CD14-positive monocyte (primary cell): ENCODE results near the gene ROBO1. TPM values are rescaled to one million over a fixed set of nuclear protein-coding genes. Genes with fewer than 3 reads are reported as not detected.

Experiments
- DNase-seq, 3 donors: peaks; one replicate each; pipeline ENCODE4 v3.0.0-alpha.2; 2011 to 2022
- H2AFZ ChIP-seq: 2 replicates; pipeline ENCODE4 v1.6.0; 2012; ENCODE audit warnings: mild to moderate bottlenecking, low read depth, low read length, inconsistent platforms; ENCODE audit not compliant: insufficient read depth, poor library complexity, severe bottlenecking
- H3K27ac ChIP-seq, 2 donors: 1 replicate in 1 of 2; 2 replicates in 1 of 2; pipeline ENCODE4 v1.5.1; 2012 to 2013; ENCODE audit warnings: low read length in 2 of 2, control low read depth in 1 of 2, inconsistent platforms in 1 of 2, low read depth in 1 of 2, mild to moderate bottlenecking in 1 of 2
- H3K27me3 ChIP-seq, 2 donors: one replicate each; pipeline versions ENCODE4 v1.6.0 to v1.6.1; 2011 to 2013; ENCODE audit warnings: low read length in 2 of 2; ENCODE audit not compliant: control insufficient read depth in 2 of 2, insufficient read depth in 2 of 2
- H3K36me3 ChIP-seq, 2 donors: replicated peaks in 1 of 2; 1 replicate in 1 of 2; 2 replicates in 1 of 2; pipeline versions ENCODE4 v1.5.1 to v1.6.1; 2012 to 2013; ENCODE audit warnings: low read length in 2 of 2, control low read depth in 1 of 2, inconsistent platforms in 1 of 2, mild to moderate bottlenecking in 1 of 2; ENCODE audit not compliant: insufficient read depth in 2 of 2, control insufficient read depth in 1 of 2
- H3K4me1 ChIP-seq, 2 donors: 1 replicate in 1 of 2; 2 replicates in 1 of 2; pipeline versions ENCODE4 v1.5.1 to v1.6.1; 2012 to 2013; ENCODE audit warnings: low read length in 2 of 2, control low read depth in 1 of 2, inconsistent platforms in 1 of 2, mild to moderate bottlenecking in 1 of 2, moderate library complexity in 1 of 2; ENCODE audit not compliant: insufficient read depth in 2 of 2, control insufficient read depth in 1 of 2
- H3K4me2 ChIP-seq: replicated peaks from 2 replicates; pipeline ENCODE3; 2012; ENCODE audit warnings: low read length, moderate library complexity, mild to moderate bottlenecking; ENCODE audit not compliant: poor library complexity, severe bottlenecking; ENCODE audit errors: extremely low read depth
- H3K4me3 ChIP-seq, 3 experiments: fragments of 200-600 bp in 1 of 3; sonication (generic) in 1 of 3; replicated peaks in 1 of 3; 1 replicate in 2 of 3; 2 replicates in 1 of 3; pipeline ENCODE4 v1.5.1; 2011 to 2013; ENCODE audit warnings: low read length in 3 of 3, mild to moderate bottlenecking in 3 of 3, control low read depth in 2 of 3, low read depth in 2 of 3, inconsistent platforms in 1 of 3, moderate library complexity in 1 of 3
- H3K79me2 ChIP-seq: 2 replicates; pipeline ENCODE4 v1.6.0; 2012; ENCODE audit warnings: mild to moderate bottlenecking, control low read depth, inconsistent platforms, low read length, moderate library complexity; ENCODE audit not compliant: insufficient read depth
- H3K9ac ChIP-seq: 2 replicates; pipeline ENCODE4 v1.6.0; 2017; ENCODE audit warnings: low read length, mild to moderate bottlenecking; ENCODE audit not compliant: insufficient read depth, poor library complexity, severe bottlenecking
- H3K9me3 ChIP-seq, 2 donors: replicated peaks in 1 of 2; 1 replicate in 1 of 2; 2 replicates in 1 of 2; pipeline versions ENCODE4 v1.5.1 to v1.6.1; 2012 to 2013; ENCODE audit warnings: low read length in 2 of 2, control low read depth in 1 of 2; ENCODE audit not compliant: control insufficient read depth in 1 of 2, insufficient read depth in 1 of 2
- H4K20me1 ChIP-seq: 2 replicates; pipeline ENCODE4 v1.6.0; 2012; ENCODE audit warnings: mild to moderate bottlenecking, low read length, control low read depth, moderate library complexity; ENCODE audit not compliant: insufficient read depth
- H3K27ac Mint-ChIP-seq, 7 donors: one replicate each; pipeline ENCODE4 v1.8.0; 2020; ENCODE audit warnings: mild to moderate bottlenecking in 7 of 7, mixed read lengths in 7 of 7, moderate library complexity in 6 of 7, inconsistent platforms in 2 of 7
- H3K27me3 Mint-ChIP-seq, 3 donors: one replicate each; pipeline ENCODE4 v1.8.0; 2021 to 2022; ENCODE audit warnings: low read depth in 3 of 3, mild to moderate bottlenecking in 3 of 3, mixed read lengths in 3 of 3, moderate library complexity in 3 of 3, inconsistent platforms in 1 of 3
- H3K36me3 Mint-ChIP-seq, 2 donors: one replicate each; pipeline ENCODE4 v1.8.0; 2020; ENCODE audit warnings: mixed read lengths in 2 of 2, inconsistent platforms in 1 of 2, mild to moderate bottlenecking in 1 of 2
- H3K4me1 Mint-ChIP-seq: one replicate; pipeline ENCODE4 v1.8.0; 2020; ENCODE audit warnings: mild to moderate bottlenecking, mixed read lengths
- H3K4me3 Mint-ChIP-seq, 2 donors: one replicate each; pipeline ENCODE4 v1.8.0; 2020; ENCODE audit warnings: mild to moderate bottlenecking in 2 of 2, mixed read lengths in 2 of 2, moderate library complexity in 1 of 2
- H3K9me3 Mint-ChIP-seq, 7 donors: one replicate each; pipeline ENCODE4 v1.8.0; 2020 to 2022; ENCODE audit warnings: mixed read lengths in 7 of 7, mild to moderate bottlenecking in 6 of 7, moderate library complexity in 6 of 7, inconsistent platforms in 2 of 7
- WGBS: methylation state at CpG from one replicate; pipeline ENCODE4 v1.1.5; 2013; ENCODE audit warnings: missing lambda C conversion rate; ENCODE audit not compliant: insufficient coverage; 5-methylcytosine and 5-hydroxymethylcytosine counted together
- intact Hi-C, 2 donors: fragments of 100-400 bp; cut with micrococcal nuclease; formaldehyde crosslinking; loops; one replicate each; pipeline versions ENCODE4 v1.15.0 to v1.15.1; 2023
- polyA plus RNA-seq, 3 donors: library from polyadenylated mRNA; depleted of rRNA in 1 of 3; unstranded in 2 of 3; stranded (reverse) in 1 of 3; fragments of 300-500 nt in 2 of 3; fragments of >200 nt in 1 of 3; fragmentation: Illumina TruSeq in 2 of 3; gene quantifications; 1 replicate in 2 of 3; 2 replicates in 1 of 3; pipeline ENCODE4 v1.2.3, GENCODE V29; 2012 to 2021
- TF ChIP-seq, protein P1 (sequence below): fragments of 200-600 bp; IDR thresholded peaks from one replicate; pipeline ENCODE4 v1.8.0; 2022; ENCODE audit warnings: antibody characterized with exemption, mild to moderate bottlenecking

ROBO1 gene
- polyA plus RNA-seq, 3 donors, result 0.09 to 0.10 TPM; not detected in 1

DNA sequence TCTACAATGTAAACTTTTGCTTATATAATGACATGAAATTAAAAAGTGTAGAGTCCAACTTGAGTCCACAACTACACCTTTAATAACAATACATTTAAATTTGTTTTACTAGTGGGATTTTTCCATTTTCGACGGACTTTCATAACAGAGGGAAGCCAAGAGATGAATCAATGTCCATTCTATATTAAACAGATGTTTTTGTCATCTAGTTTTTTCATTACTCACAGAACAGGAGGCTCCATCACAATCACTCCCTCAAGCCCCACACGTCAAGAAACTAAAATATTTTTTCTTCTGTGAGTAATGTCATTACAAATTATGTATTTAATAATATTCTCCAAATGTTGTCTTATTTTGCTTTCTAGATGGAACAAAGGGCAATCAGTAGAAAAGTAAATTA, 932.9 kb downstream of the ROBO1 start:
- intact Hi-C loops, result no loop called here
- Histone ChIP-seq H3K36me3 (no peaks in the 10 kb centered on the region), H2AFZ (no peak overlapping the region), H3K27ac (no peak overlapping the region), H3K4me1 (no peaks in the 10 kb centered on the region), H3K27me3 (no peaks in the 10 kb centered on the region), H3K4me2 (no peak overlapping the region), H3K79me2 (no peaks in the 10 kb centered on the region), H3K4me3 (no peak overlapping the region), H4K20me1 (no peaks in the 10 kb centered on the region), H3K9me3 (peaks cover 0 to 3% of the 10 kb centered on the region in 2 donors), H3K9ac (no peak overlapping the region)
- TF ChIP-seq, protein P1, sequence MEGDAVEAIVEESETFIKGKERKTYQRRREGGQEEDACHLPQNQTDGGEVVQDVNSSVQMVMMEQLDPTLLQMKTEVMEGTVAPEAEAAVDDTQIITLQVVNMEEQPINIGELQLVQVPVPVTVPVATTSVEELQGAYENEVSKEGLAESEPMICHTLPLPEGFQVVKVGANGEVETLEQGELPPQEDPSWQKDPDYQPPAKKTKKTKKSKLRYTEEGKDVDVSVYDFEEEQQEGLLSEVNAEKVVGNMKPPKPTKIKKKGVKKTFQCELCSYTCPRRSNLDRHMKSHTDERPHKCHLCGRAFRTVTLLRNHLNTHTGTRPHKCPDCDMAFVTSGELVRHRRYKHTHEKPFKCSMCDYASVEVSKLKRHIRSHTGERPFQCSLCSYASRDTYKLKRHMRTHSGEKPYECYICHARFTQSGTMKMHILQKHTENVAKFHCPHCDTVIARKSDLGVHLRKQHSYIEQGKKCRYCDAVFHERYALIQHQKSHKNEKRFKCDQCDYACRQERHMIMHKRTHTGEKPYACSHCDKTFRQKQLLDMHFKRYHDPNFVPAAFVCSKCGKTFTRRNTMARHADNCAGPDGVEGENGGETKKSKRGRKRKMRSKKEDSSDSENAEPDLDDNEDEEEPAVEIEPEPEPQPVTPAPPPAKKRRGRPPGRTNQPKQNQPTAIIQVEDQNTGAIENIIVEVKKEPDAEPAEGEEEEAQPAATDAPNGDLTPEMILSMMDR, result no peak
- no peak overlapping the region for H3K4me3 Mint-ChIP-seq
- peaks cover 0 to 1% (median 0%) of the 10 kb centered on the region in 3 donors for H3K27me3 Mint-ChIP-seq
- peaks cover 0 to 10% (median 2%) of the 10 kb centered on the region in 7 donors for H3K9me3 Mint-ChIP-seq
- WGBS, result no CpG with 5 or more reads among the region's 3 CpGs
- H3K4me1 Mint-ChIP-seq, result no peaks in the 10 kb centered on the region
- H3K36me3 Mint-ChIP-seq, result no peaks in the 10 kb centered on the region
- DNase-seq, result no peak
- no peak overlapping the region for H3K27ac Mint-ChIP-seq

DNA sequence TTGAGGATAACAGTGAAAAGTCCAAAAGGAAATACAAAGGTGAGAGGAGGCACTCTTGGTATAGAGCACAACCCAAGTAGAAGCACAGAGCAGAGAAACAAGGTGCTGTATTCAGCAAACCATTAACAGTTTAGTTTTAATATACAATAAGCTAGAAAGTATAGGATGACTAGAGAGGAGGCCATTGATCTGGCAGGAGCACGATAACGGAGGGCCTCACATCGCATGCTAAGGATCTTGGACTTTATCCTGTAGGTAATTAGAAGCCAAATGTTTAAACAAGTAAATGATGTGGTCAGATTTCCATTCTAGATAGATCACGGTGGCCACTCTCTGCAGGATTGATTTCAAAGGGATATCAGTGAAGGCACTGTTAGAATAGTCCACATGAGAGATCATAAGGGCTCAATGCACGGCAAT, 935.0 kb downstream of the ROBO1 start:
- H3K9me3 Mint-ChIP-seq, result peaks cover 0 to 10% (median 2%) of the 10 kb centered on the region in 7 donors
- H3K27ac Mint-ChIP-seq, result no peak overlapping the region
- no peaks in the 10 kb centered on the region for H3K79me2 ChIP-seq
- H3K36me3 ChIP-seq, result no peaks in the 10 kb centered on the region
- H3K27me3 ChIP-seq, result no peaks in the 10 kb centered on the region
- WGBS, result 85% methylated on average over 4 of the region's 5 CpGs
- no peak overlapping the region for H3K4me3 Mint-ChIP-seq
- no peak overlapping the region for H2AFZ ChIP-seq
- H3K4me1 Mint-ChIP-seq, result no peaks in the 10 kb centered on the region
- TF ChIP-seq, protein P1, result no peak
- intact Hi-C loops, result no loop called here
- no peak for DNase-seq
- no peak overlapping the region for H3K4me3 ChIP-seq
- no peak overlapping the region for H3K4me2 ChIP-seq
- no peaks in the 10 kb centered on the region for H4K20me1 ChIP-seq
- H3K9me3 ChIP-seq, result peaks cover 0 to 3% of the 10 kb centered on the region in 2 donors
- no peak overlapping the region for H3K27ac ChIP-seq
- H3K27me3 Mint-ChIP-seq, result peaks cover 0 to 1% (median 0%) of the 10 kb centered on the region in 3 donors
- no peak overlapping the region for H3K9ac ChIP-seq
- no peaks in the 10 kb centered on the region for H3K36me3 Mint-ChIP-seq
- H3K4me1 ChIP-seq, result no peaks in the 10 kb centered on the region
